HCT116 (cell line): ENCODE data around the gene RADIL. TPM values are rescaled to one million over a fixed set of nuclear protein-coding genes. Genes with fewer than 3 reads are reported as not detected.

Experiments used
- ATAC-seq: fragments of 200-7000 bp; cut with Tn5 transposase; 2 replicates; pipeline ENCODE4 v1.9.1; 2020; ENCODE audit warnings: mild to moderate bottlenecking, moderate library complexity
- BruUV-seq: library from RNA; stranded (reverse); fragments of 400-500 nt; replicated peaks from 2 replicates; lab custom pipeline; 2021; lab: Mats Ljungman, UMichigan
- CTCF ChIA-PET: fragments of 300-600 bp; sonication (Branson Sonifier 250); formaldehyde crosslinking; loops from one replicate; lab custom pipeline; 2021; ENCODE audit warnings: antibody characterized with exemption; lab: Charles Lee
- POLR2A ChIA-PET: fragments of 300-600, 350-600 bp; sonication (Branson Sonifier 250); formaldehyde crosslinking; loops from one replicate; lab custom pipeline; 2021; ENCODE audit warnings: antibody characterized with exemption; lab: Charles Lee
- RAD21 ChIA-PET, 2 experiments: fragments of 300-600 bp; sonication (Branson Sonifier 250); formaldehyde crosslinking; loops; one replicate each; lab custom pipeline; 2023; ENCODE audit warnings: low total read pairs in 2 of 2; ENCODE audit not compliant: uncharacterized antibody in 2 of 2, unreplicated experiment in 2 of 2, low non-redundant PET in 1 of 2; lab: Charles Lee
- DNase-seq: peaks from one replicate; pipeline ENCODE4 v3.0.0-alpha.2; 2010; ENCODE audit warnings: low read depth, low spot score
- H2AFZ ChIP-seq: fragments of 200-600 bp; shearing (Covaris generic), sonication (generic); 2 replicates; pipeline ENCODE4 v1.6.1; 2017; ENCODE audit warnings: low read depth, mixed run types, mixed read lengths, antibody characterized with exemption, low read length; ENCODE audit not compliant: poor library complexity, severe bottlenecking
- H3K27ac ChIP-seq: 2 replicates; pipeline ENCODE4 v1.5.1; 2012; ENCODE audit warnings: low read depth, low read length
- H3K27me3 ChIP-seq: fragments of 200-600 bp; sonication (generic); 2 replicates; pipeline ENCODE4 v1.6.1; 2016; ENCODE audit warnings: mixed run types, low read length, mixed read lengths; ENCODE audit not compliant: insufficient read depth
- H3K36me3 ChIP-seq, 2 experiments: fragments of 200-500 bp in 1 of 2; fragments of 200-600 bp in 1 of 2; sonication (Bioruptor generic) in 1 of 2; sonication (generic) in 1 of 2; 2 replicates each; pipeline versions ENCODE4 v1.5.1 to v1.6.1; 2014 to 2016; ENCODE audit warnings: low read length in 2 of 2, inconsistent platforms in 1 of 2, mixed read lengths in 1 of 2, mixed run types in 1 of 2; ENCODE audit not compliant: insufficient read depth in 2 of 2, control insufficient read depth in 1 of 2
- H3K4me1 ChIP-seq, 2 experiments: fragments of 200-600 bp in 1 of 2; sonication (generic) in 1 of 2; 2 replicates each; pipeline versions ENCODE4 v1.5.1 to v1.6.1; 2012 to 2017; ENCODE audit warnings: low read length in 2 of 2, inconsistent platforms in 1 of 2, mild to moderate bottlenecking in 1 of 2, mixed read lengths in 1 of 2, mixed run types in 1 of 2, moderate library complexity in 1 of 2; ENCODE audit not compliant: insufficient read depth in 2 of 2, control insufficient read depth in 1 of 2
- H3K4me2 ChIP-seq: fragments of 200-600 bp; sonication (generic); 2 replicates; pipeline ENCODE4 v1.6.1; 2017; ENCODE audit warnings: mixed run types, low read length, mixed read lengths
- H3K4me3 ChIP-seq, 2 experiments: fragments of 200-600 bp in 1 of 2; sonication (generic) in 1 of 2; replicated peaks in 1 of 2; 2 replicates each; pipeline ENCODE4 v1.5.1; 2011 to 2016; ENCODE audit warnings: low read length in 2 of 2, control low read depth in 1 of 2, low read depth in 1 of 2, mild to moderate bottlenecking in 1 of 2, mixed read lengths in 1 of 2, mixed run types in 1 of 2
- H3K79me2 ChIP-seq: fragments of 200-600 bp; sonication (generic); 2 replicates; pipeline ENCODE4 v1.6.1; 2017; ENCODE audit warnings: mild to moderate bottlenecking, mixed run types, low read length, moderate library complexity, mixed read lengths; ENCODE audit not compliant: insufficient read depth
- H3K9ac ChIP-seq: fragments of 200-600 bp; sonication (generic); 2 replicates; pipeline ENCODE4 v1.6.1; 2016; ENCODE audit warnings: low read length, mixed read lengths
- H3K9me2 ChIP-seq: fragments of 200-600 bp; sonication (generic), shearing (Covaris generic); 2 replicates; pipeline ENCODE4 v1.6.1; 2017; ENCODE audit warnings: mixed run types, mild to moderate bottlenecking, moderate library complexity; ENCODE audit not compliant: insufficient read depth
- H3K9me3 ChIP-seq, 2 experiments: fragments of 200-500 bp in 1 of 2; fragments of 200-600 bp in 1 of 2; sonication (Bioruptor generic) in 1 of 2; sonication (generic) in 1 of 2; 2 replicates each; pipeline ENCODE4 v1.6.1; 2014 to 2017; ENCODE audit warnings: low read length in 2 of 2, mixed read lengths in 2 of 2, inconsistent platforms in 1 of 2, low read depth in 1 of 2, mild to moderate bottlenecking in 1 of 2, mixed run types in 1 of 2, moderate library complexity in 1 of 2; ENCODE audit not compliant: control insufficient read depth in 1 of 2, insufficient read depth in 1 of 2
- H4K20me1 ChIP-seq: fragments of 200-600 bp; sonication (generic), shearing (Covaris generic); 2 replicates; pipeline ENCODE4 v1.6.1; 2017; ENCODE audit warnings: mixed run types, mild to moderate bottlenecking, moderate library complexity; ENCODE audit not compliant: insufficient read depth
- ATF3 ChIP-seq: IDR thresholded peaks from 2 replicates; pipeline ENCODE4 v1.6.1; 2012
- CBX3 ChIP-seq: IDR thresholded peaks from 2 replicates; pipeline ENCODE4 v1.6.1; 2012; ENCODE audit warnings: low read depth
- CEBPB ChIP-seq: IDR thresholded peaks from 2 replicates; pipeline ENCODE4 v1.6.1; 2012; ENCODE audit warnings: low read depth
- ELF1 ChIP-seq: IDR thresholded peaks from 2 replicates; pipeline ENCODE4 v1.6.1; 2012; ENCODE audit warnings: low read depth, borderline replicate concordance
- EZH2 ChIP-seq: fragments of 200-600 bp; sonication (generic); IDR thresholded peaks from 2 replicates; pipeline ENCODE4 v1.6.1; 2017; ENCODE audit warnings: antibody characterized with exemption, mixed run types
- EZH2phosphoT487 ChIP-seq: fragments of 200-600 bp; IDR thresholded peaks from 2 replicates; pipeline ENCODE4 v1.6.1; 2018; ENCODE audit warnings: antibody characterized with exemption, borderline replicate concordance
- FOSL1 ChIP-seq: IDR thresholded peaks from 2 replicates; pipeline ENCODE4 v1.6.1; 2012; ENCODE audit warnings: low read depth
- JUND ChIP-seq: IDR thresholded peaks from 2 replicates; pipeline ENCODE4 v1.6.1; 2012
- MAX ChIP-seq: IDR thresholded peaks from 2 replicates; pipeline ENCODE4 v1.6.1; 2012
- POLR2A ChIP-seq: IDR thresholded peaks from 2 replicates; pipeline ENCODE4 v1.7.0; 2011; ENCODE audit warnings: borderline replicate concordance; ENCODE audit not compliant: insufficient read depth, insufficient read length; ENCODE audit errors: extremely low read depth
- POLR2AphosphoS5 ChIP-seq: IDR thresholded peaks from 2 replicates; pipeline ENCODE4 v1.6.1; 2011; ENCODE audit warnings: mild to moderate bottlenecking, low read depth, low read length, moderate library complexity
- RAD21 ChIP-seq: IDR thresholded peaks from 2 replicates; pipeline ENCODE4 v1.6.1; 2012; ENCODE audit warnings: low read depth, mild to moderate bottlenecking
- REST ChIP-seq: IDR thresholded peaks from 2 replicates; pipeline ENCODE4 v1.6.1; 2012; ENCODE audit warnings: low read depth
- SIN3A ChIP-seq: IDR thresholded peaks from 2 replicates; pipeline ENCODE4 v1.6.1; 2012; ENCODE audit warnings: low read depth
- SP1 ChIP-seq: IDR thresholded peaks from 2 replicates; pipeline ENCODE4 v1.6.1; 2012; ENCODE audit warnings: low read depth
- SRF ChIP-seq: IDR thresholded peaks from 2 replicates; pipeline ENCODE4 v1.6.1; 2012; ENCODE audit warnings: low read depth
- TCF7L2 ChIP-seq: IDR thresholded peaks from 2 replicates; pipeline ENCODE4 v1.7.0; 2011; ENCODE audit warnings: borderline replicate concordance, inconsistent platforms; ENCODE audit not compliant: insufficient read depth, insufficient read length; ENCODE audit errors: extremely low read depth
- ZBTB33 ChIP-seq: IDR thresholded peaks from 2 replicates; pipeline ENCODE4 v1.6.1; 2011; ENCODE audit warnings: mild to moderate bottlenecking, low read length, moderate library complexity; ENCODE audit not compliant: insufficient replicate concordance; ENCODE audit errors: extremely low read depth
- ZFX ChIP-seq: fragments of 450-650 bp; IDR thresholded peaks from 2 replicates; pipeline ENCODE4 v1.6.1; 2017
- intact Hi-C: fragments of 100-400 bp; cut with micrococcal nuclease; formaldehyde crosslinking; loops from 2 replicates; pipeline ENCODE4 v1.10.0; 2022
- total RNA-seq: library from RNA; stranded (reverse); gene quantifications from one replicate; pipeline ENCODE4 v1.2.1, GENCODE V29; 2021; ENCODE audit not compliant: unreplicated experiment
- TF ChIP-seq, protein P1 (sequence below), 3 experiments: fragments of 200-600 bp in 1 of 3; sonication (generic) in 1 of 3; IDR thresholded peaks in 2 of 3; conservative IDR thresholded peaks in 1 of 3; 2 replicates each; pipeline ENCODE4 v1.5.1; 2012 to 2017; ENCODE audit warnings: low read depth in 2 of 3, low read length in 2 of 3, antibody characterized with exemption in 1 of 3, borderline replicate concordance in 1 of 3, control low read depth in 1 of 3, mild to moderate bottlenecking in 1 of 3, mixed read lengths in 1 of 3, mixed run types in 1 of 3, moderate library complexity in 1 of 3; ENCODE audit not compliant: insufficient read depth in 1 of 3

Gene RADIL
- total RNA-seq, 1 experiment from 2014 or later, result 5.3 TPM

DNA sequence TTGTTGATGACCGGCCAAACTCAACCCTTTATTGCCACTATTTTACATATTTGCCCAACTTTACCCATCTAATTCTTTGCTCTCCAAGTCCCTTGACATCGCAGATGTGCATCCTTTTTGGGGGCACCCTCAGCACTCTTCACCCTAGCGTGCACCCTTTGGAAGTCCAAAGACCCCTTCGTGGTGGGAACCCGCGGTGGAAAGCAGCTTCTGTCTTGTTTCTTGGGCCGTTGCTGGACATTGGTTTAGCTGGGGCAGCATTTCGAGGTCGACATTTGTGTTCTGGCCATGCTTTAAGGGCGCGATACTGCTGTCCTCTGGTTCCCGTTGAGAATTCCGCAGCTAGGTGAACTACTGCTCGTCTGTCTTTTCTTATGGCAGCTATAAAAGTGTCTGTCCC lies 21.4 kb downstream of the RADIL start:
- Histone ChIP-seq H3K9ac (no peak overlapping the region), H3K27ac (no peak overlapping the region), H3K4me2 (no peak overlapping the region), H3K36me3 (no peaks in the 10 kb centered on the region), H3K9me3 (no peaks in the 10 kb centered on the region), H3K79me2 (no peaks in the 10 kb centered on the region), H3K4me1 (no peaks in the 10 kb centered on the region), H3K27me3 (no peaks in the 10 kb centered on the region), H3K9me2 (no peaks in the 10 kb centered on the region), H2AFZ (no peak overlapping the region), H3K4me3 (no peak overlapping the region), H4K20me1 (no peaks in the 10 kb centered on the region)
- ChIA-PET POLR2A (no interaction called here), RAD21 (no interaction called here), CTCF (interaction anchor here (1.4 kb wide), 1 partner anchor 21 kb away, joined by 3 read pairs; the partner anchor contains the start of gene RADIL)
- intact Hi-C loops, result no loop called here
- no TSS peak for BruUV-seq
- TF ChIP-seq ZBTB33 (no peak), SRF (no peak), CEBPB (no peak), MAX (no peak), CBX3 (no peak), EZH2phosphoT487 (no peak), POLR2A (no peak), REST (no peak), ZFX (no peak), FOSL1 (no peak), SIN3A (no peak), JUND (no peak), SP1 (no peak), POLR2AphosphoS5 (no peak), RAD21 (no peak), ATF3 (no peak), TCF7L2 (no peak), ELF1 (no peak), EZH2 (no peak)
- TF ChIP-seq, protein P1, sequence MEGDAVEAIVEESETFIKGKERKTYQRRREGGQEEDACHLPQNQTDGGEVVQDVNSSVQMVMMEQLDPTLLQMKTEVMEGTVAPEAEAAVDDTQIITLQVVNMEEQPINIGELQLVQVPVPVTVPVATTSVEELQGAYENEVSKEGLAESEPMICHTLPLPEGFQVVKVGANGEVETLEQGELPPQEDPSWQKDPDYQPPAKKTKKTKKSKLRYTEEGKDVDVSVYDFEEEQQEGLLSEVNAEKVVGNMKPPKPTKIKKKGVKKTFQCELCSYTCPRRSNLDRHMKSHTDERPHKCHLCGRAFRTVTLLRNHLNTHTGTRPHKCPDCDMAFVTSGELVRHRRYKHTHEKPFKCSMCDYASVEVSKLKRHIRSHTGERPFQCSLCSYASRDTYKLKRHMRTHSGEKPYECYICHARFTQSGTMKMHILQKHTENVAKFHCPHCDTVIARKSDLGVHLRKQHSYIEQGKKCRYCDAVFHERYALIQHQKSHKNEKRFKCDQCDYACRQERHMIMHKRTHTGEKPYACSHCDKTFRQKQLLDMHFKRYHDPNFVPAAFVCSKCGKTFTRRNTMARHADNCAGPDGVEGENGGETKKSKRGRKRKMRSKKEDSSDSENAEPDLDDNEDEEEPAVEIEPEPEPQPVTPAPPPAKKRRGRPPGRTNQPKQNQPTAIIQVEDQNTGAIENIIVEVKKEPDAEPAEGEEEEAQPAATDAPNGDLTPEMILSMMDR (IDR thresholded peaks at IDR 0.05 in 2 of 3, conservative IDR thresholded peaks at IDR 0.05 in 1 of 3; ENCODE audit: borderline replicate concordance in 1 of 3, insufficient read depth in 1 of 3, low read depth in 2 of 3, low read length in 2 of 3), result no peak
- ATAC-seq (no peak), DNase-seq (no peak)
